Myometrial cell (primary cell): ENCODE data around the gene NSG1. TPM values are rescaled to one million over a fixed set of nuclear protein-coding genes. Genes with fewer than 3 reads are reported as not detected.

Experiments
- total RNA-seq: library from RNA; depleted of rRNA; stranded (reverse); fragments of >200 nt; gene quantifications from 2 replicates; pipeline ENCODE4 v1.2.3, GENCODE V29; 2015

Gene NSG1, protein sequence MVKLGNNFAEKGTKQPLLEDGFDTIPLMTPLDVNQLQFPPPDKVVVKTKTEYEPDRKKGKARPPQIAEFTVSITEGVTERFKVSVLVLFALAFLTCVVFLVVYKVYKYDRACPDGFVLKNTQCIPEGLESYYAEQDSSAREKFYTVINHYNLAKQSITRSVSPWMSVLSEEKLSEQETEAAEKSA
- 0.35 and 0.58 TPM in 2 replicates for total RNA-seq

GRCh38 chr4:4386736-4387392 is at the start of gene NSG1:
NSG1 (plus strand) TSS chr4:4387102; CDS start chr4:4387630, 528 bp downstream.

Other genes starting within 250 kb of the NSG1 start
- not detected in 2 replicates for gene OTOP1, start 160.2 kb upstream of the NSG1 start, total RNA-seq
- 27.1 and 41.8 TPM in 2 replicates for gene TMEM128, start 138.9 kb upstream of the NSG1 start, total RNA-seq
- gene LYAR, start 96.9 kb upstream of the NSG1 start, total RNA-seq = 10.1 and 19.5 TPM in 2 replicates
- gene ZBTB49, start 96.9 kb upstream of the NSG1 start, total RNA-seq = 0.86 and 3.0 TPM in 2 replicates
- gene STX18, start 154.9 kb downstream of the NSG1 start, total RNA-seq = 28.7 and 29.7 TPM in 2 replicates